ENCODE data around the gene DUOX1. TPM values are rescaled to one million over a fixed set of nuclear protein-coding genes. Genes with fewer than 3 reads are reported as not detected.
"Not testable (repeated sequence)": the region's sequence is repeated elsewhere in the genome, so short reads cannot be mapped to it uniquely, and the experiment has no call there.

Gene DUOX1
- total and polyA plus RNA-seq, 4 donors: under 0.01 to 7.1 (median 1.7) TPM

- no peaks in the 10 kb centered on the region for H3K36me3 ChIP-seq (ENCODE audit: control insufficient read depth, insufficient read depth, low read length)
- H3K27me3 ChIP-seq (ENCODE audit: control insufficient read depth, insufficient read depth, low read length): peaks cover 2% of the 10 kb centered on the region
- no peak overlapping the region for H3K27ac ChIP-seq (ENCODE audit: low read depth, low read length)
- no peaks in the 10 kb centered on the region for H3K9me3 ChIP-seq (ENCODE audit: control insufficient read depth, insufficient read depth, low read length)
- H3K4me3 ChIP-seq (ENCODE audit: low read depth, low read length): no peak overlapping the region
- no peak for DNase-seq (ENCODE audit: low read depth in 4 of 6, low spot score in 6 of 6)
- no peaks in the 10 kb centered on the region for H3K4me1 ChIP-seq (ENCODE audit: control insufficient read depth, insufficient read depth, low read length)
- 90% methylated on average over 6 of the region's 6 CpGs for WGBS (ENCODE audit: insufficient coverage)
Observed at GRCh38 chr15:45102226-45102625, 27.6 kb upstream of the DUOX1 start.

DNA sequence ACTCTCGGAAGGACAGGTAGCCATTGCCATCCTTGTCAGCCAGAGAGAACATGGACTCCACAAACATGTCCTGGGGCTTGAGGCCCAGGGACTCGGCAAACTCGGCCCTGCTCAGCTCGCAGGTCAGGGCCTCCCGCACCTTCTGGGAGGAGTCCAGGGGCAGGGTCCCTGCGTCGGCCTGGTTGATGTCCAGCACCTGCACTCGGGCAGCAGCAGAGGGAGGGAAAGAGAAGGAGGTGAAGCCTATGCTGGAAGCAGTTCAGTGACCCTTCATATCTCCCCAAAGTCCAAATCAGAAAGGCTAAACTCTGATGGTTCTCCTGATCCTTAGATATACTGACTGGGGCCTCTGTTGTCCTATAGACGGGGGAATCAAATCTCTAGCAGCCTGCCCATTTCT lies 25.6 kb upstream of the DUOX1 start:
- not testable (repeated sequence) for H3K4me3 ChIP-seq (ENCODE audit: low read depth, low read length); H3K36me3 ChIP-seq (ENCODE audit: control insufficient read depth, insufficient read depth, low read length); DNase-seq (ENCODE audit: low read depth in 4 of 6, low spot score in 6 of 6); H3K27ac ChIP-seq (ENCODE audit: low read depth, low read length); H3K27me3 ChIP-seq (ENCODE audit: control insufficient read depth, insufficient read depth, low read length); H3K9me3 ChIP-seq (ENCODE audit: control insufficient read depth, insufficient read depth, low read length); H3K4me1 ChIP-seq (ENCODE audit: control insufficient read depth, insufficient read depth, low read length)
- 86% methylated on average over 5 of the region's 9 CpGs for WGBS (ENCODE audit: insufficient coverage)

DNA sequence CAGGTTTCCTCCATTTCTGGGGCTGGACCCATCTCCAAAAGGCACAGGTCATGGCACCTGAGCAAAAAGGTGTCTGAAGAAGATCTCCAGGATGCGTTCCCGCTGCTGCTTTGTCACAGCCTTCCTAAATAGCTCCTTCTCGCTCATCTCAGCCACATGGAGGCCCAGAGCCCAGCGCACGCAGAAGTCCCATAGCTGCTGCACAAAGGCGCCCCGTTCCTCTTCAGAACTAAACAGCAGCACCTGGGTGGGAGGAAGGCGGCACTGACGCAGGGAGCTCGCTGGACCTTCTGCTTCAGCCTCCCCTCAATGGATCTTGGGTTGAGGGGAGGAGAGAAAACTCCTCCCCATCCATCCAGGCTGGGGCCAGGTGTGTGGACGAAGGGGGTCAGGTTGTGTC lies 24.2 kb upstream of the DUOX1 start:
- H3K4me1 ChIP-seq (ENCODE audit: control insufficient read depth, insufficient read depth, low read length): no peaks in the 10 kb centered on the region
- peaks cover 24% of the 10 kb centered on the region for H3K27me3 ChIP-seq (ENCODE audit: control insufficient read depth, insufficient read depth, low read length)
- no peak for DNase-seq (ENCODE audit: low read depth in 4 of 6, low spot score in 6 of 6)
- no peak overlapping the region for H3K27ac ChIP-seq (ENCODE audit: low read depth, low read length)
- H3K4me3 ChIP-seq (ENCODE audit: low read depth, low read length): no peak overlapping the region
- H3K36me3 ChIP-seq (ENCODE audit: control insufficient read depth, insufficient read depth, low read length): no peaks in the 10 kb centered on the region
- WGBS (ENCODE audit: insufficient coverage): 95% methylated on average over 5 of the region's 11 CpGs
- no peaks in the 10 kb centered on the region for H3K9me3 ChIP-seq (ENCODE audit: control insufficient read depth, insufficient read depth, low read length)

DNA sequence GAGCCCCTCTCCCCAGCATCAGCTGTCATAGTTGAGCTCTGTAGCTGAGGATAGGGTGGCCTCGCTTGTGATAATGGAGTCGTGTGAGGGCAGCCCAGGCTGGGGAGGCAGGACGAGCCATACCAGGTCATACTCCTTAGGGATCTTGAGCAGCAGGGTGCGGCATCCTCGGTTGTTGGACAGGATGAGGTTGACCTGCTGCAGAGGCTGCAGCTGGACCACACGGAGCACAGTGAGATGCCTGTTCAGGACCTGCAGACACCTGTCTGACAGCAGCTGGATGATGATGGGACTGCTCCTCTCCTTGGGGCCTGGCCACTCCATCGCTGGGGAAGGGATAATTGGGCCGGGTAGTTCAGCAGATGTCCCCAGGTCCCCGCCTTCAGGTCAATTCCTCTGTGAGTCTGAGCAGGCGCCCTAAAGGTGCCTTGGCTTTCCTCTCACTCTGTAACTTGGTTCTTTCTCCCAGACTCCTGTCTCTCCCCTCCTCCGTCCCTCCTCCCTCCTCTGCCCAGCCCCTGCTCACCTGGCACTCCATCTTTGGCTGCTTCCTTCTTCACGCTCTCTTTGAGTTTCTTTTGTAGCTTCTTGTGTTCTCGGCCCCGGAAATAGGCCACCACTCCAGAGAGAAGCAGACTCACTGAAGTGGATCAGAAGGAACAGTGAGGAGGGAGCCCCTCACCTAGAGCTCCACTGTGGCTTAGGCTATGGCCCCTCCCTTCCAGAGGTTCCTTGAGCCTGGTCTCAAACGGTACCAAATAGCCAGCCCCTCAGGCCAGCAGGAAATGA lies 23.6 kb upstream of the DUOX1 start:
- Histone ChIP-seq H3K4me3 (ENCODE audit: low read depth, low read length) (no peak overlapping the region), H3K27ac (ENCODE audit: low read depth, low read length) (no peak overlapping the region), H3K4me1 (ENCODE audit: control insufficient read depth, insufficient read depth, low read length) (no peaks in the 10 kb centered on the region), H3K9me3 (ENCODE audit: control insufficient read depth, insufficient read depth, low read length) (no peaks in the 10 kb centered on the region), H3K36me3 (ENCODE audit: control insufficient read depth, insufficient read depth, low read length) (no peaks in the 10 kb centered on the region), H3K27me3 (ENCODE audit: control insufficient read depth, insufficient read depth, low read length) (peaks cover 27% of the 10 kb centered on the region)
- no peak for DNase-seq (ENCODE audit: low read depth in 4 of 6, low spot score in 6 of 6)
- WGBS (ENCODE audit: insufficient coverage): 71% methylated on average over 12 of the region's 15 CpGs

- Histone ChIP-seq H3K27ac (ENCODE audit: low read depth, low read length) (no peak overlapping the region), H3K9me3 (ENCODE audit: control insufficient read depth, insufficient read depth, low read length) (no peaks in the 10 kb centered on the region), H3K4me1 (ENCODE audit: control insufficient read depth, insufficient read depth, low read length) (peaks cover 16% of the 10 kb centered on the region), H3K4me3 (ENCODE audit: low read depth, low read length) (no peak overlapping the region), H3K36me3 (ENCODE audit: control insufficient read depth, insufficient read depth, low read length) (no peaks in the 10 kb centered on the region), H3K27me3 (ENCODE audit: control insufficient read depth, insufficient read depth, low read length) (peaks cover 43% of the 10 kb centered on the region)
- 90% methylated on average over 10 of the region's 10 CpGs for WGBS (ENCODE audit: insufficient coverage)
- DNase-seq (ENCODE audit: low read depth in 4 of 6, low spot score in 6 of 6): no peak
Observed at GRCh38 chr15:45107941-45108630, 21.7 kb upstream of the DUOX1 start.

DNA sequence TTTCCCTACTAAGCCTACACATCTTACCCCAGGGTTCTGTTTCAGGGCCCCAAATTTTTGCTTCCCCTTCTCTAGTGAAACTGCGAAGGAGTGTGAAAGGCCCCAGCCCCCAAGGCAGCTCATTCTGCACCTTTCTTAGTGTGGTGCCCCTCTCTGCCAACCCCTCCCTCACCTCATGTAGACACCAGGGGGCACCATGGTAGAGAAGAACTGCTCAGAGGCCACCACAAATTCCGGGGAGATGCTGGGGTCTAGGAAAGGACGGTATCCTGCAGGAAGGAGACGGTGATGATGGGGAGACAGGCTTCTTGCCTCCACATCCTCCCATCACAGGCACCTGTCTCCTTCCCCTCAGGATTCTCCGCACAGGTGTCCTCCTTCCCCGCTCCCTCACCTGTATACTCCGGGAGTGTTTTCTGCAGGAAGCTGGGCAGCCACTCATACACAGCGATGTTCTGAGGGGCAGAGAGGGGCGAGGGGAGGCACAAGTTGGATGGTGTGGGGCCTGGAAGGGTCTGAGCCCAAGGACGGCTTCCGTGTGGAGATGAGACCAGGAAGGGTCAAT lies 19.5 kb upstream of the DUOX1 start:
- no peaks in the 10 kb centered on the region for H3K36me3 ChIP-seq (ENCODE audit: control insufficient read depth, insufficient read depth, low read length)
- peaks cover 30% of the 10 kb centered on the region for H3K4me1 ChIP-seq (ENCODE audit: control insufficient read depth, insufficient read depth, low read length)
- WGBS (ENCODE audit: insufficient coverage): 41% methylated on average over 5 of the region's 11 CpGs
- H3K9me3 ChIP-seq (ENCODE audit: control insufficient read depth, insufficient read depth, low read length): no peaks in the 10 kb centered on the region
- DNase-seq (ENCODE audit: low read depth in 4 of 6, low spot score in 6 of 6): peak in 1 of 6 donors; percentile 25
- H3K4me3 ChIP-seq (ENCODE audit: low read depth, low read length): no peak overlapping the region
- H3K27me3 ChIP-seq (ENCODE audit: control insufficient read depth, insufficient read depth, low read length): peaks cover 65% of the 10 kb centered on the region
- no peak overlapping the region for H3K27ac ChIP-seq (ENCODE audit: low read depth, low read length)

- no peak overlapping the region for H3K27ac ChIP-seq (ENCODE audit: low read depth, low read length)
- DNase-seq (ENCODE audit: low read depth in 4 of 6, low spot score in 6 of 6): no peak
- no peaks in the 10 kb centered on the region for H3K36me3 ChIP-seq (ENCODE audit: control insufficient read depth, insufficient read depth, low read length)
- WGBS (ENCODE audit: insufficient coverage): 2% methylated on average over 68 of the region's 71 CpGs
- no peaks in the 10 kb centered on the region for H3K9me3 ChIP-seq (ENCODE audit: control insufficient read depth, insufficient read depth, low read length)
- no peak overlapping the region for H3K4me3 ChIP-seq (ENCODE audit: low read depth, low read length)
- peaks cover 78% of the 10 kb centered on the region for H3K27me3 ChIP-seq (ENCODE audit: control insufficient read depth, insufficient read depth, low read length)
- peaks cover 36% of the 10 kb centered on the region for H3K4me1 ChIP-seq (ENCODE audit: control insufficient read depth, insufficient read depth, low read length)
Observed at GRCh38 chr15:45111390-45112142, 18.2 kb upstream of the DUOX1 start.

DNA sequence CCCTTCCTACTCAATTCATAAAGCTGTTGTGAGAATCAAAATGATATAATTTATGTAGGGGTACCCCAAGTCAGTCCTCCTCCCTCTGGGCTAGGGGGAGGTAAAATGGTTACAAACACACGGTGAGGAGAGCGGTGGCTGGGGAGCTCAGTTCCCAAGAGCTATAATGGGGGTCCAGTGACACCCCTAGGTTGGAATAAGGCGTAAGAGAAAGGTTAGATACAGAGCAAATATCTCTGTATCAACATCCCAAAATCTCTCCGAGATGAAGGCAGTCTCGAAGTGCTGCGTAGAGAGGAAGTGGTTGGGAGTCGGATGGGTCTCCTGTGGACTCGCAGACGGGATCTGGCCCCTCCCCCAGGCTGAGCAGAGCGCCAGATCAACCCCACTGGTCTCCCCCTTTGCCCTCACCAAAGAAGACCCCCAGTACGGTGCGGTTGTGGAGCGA lies 17.6 kb upstream of the DUOX1 start:
- Histone ChIP-seq H3K4me1 (ENCODE audit: control insufficient read depth, insufficient read depth, low read length) (peaks cover 42% of the 10 kb centered on the region), H3K27me3 (ENCODE audit: control insufficient read depth, insufficient read depth, low read length) (peaks cover 84% of the 10 kb centered on the region), H3K9me3 (ENCODE audit: control insufficient read depth, insufficient read depth, low read length) (no peaks in the 10 kb centered on the region), H3K4me3 (ENCODE audit: low read depth, low read length) (no peak overlapping the region), H3K27ac (ENCODE audit: low read depth, low read length) (no peak overlapping the region), H3K36me3 (ENCODE audit: control insufficient read depth, insufficient read depth, low read length) (no peaks in the 10 kb centered on the region)
- DNase-seq (ENCODE audit: low read depth in 4 of 6, low spot score in 6 of 6): no peak
- WGBS (ENCODE audit: insufficient coverage): 0% methylated on average over 8 of the region's 13 CpGs

DNA sequence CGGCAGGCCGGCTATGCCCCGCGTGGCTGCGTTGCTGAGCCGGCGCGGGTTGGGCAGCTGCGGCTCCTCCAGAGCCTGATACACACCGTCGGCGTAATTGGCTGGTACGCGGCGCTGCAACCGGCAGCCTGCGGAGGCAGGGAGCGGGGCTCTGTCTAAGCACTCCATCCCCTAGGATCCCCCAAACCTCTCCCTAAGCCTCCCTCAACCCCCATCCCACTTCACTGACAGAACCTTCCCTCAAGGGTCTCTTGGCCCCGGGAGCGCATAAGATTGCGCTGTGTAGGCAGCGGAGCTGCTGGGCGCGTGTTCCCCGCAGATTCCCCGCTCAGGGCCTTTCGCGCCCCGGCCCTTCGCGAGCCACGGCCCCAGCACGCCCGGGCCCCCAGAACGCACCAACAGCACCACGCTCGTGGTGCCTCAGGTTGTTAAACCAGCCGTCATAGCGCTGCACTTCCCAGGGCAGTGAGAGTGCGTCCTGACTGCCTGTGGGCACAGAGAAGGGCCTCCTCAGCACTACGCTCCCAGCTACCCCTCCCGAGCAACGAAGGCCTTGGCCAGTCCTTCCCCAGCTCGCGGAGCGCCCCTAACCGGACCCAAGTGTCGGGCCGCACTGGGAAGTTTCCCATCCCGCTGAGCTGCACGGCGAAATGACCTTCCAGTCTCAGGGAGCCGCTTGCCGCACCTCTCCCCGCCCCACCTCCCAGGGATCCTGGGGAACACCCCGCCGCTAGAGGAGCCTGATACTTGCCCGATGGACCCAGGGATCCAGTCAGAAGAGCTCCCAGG lies 17.0 kb upstream of the DUOX1 start:
- peak in 2 of 6 donors; percentile 40 to 56 for DNase-seq (ENCODE audit: low read depth in 4 of 6, low spot score in 6 of 6)
- under 1% methylated on average over 53 of the region's 58 CpGs for WGBS (ENCODE audit: insufficient coverage)
- no peak overlapping the region for H3K4me3 ChIP-seq (ENCODE audit: low read depth, low read length)

More for the DNA sequence above, 17.0 kb upstream of the DUOX1 start:
- Histone ChIP-seq H3K27me3 (ENCODE audit: control insufficient read depth, insufficient read depth, low read length) (peaks cover 90% of the 10 kb centered on the region), H3K27ac (ENCODE audit: low read depth, low read length) (no peak overlapping the region), H3K4me1 (ENCODE audit: control insufficient read depth, insufficient read depth, low read length) (peaks cover 48% of the 10 kb centered on the region), H3K36me3 (ENCODE audit: control insufficient read depth, insufficient read depth, low read length) (no peaks in the 10 kb centered on the region), H3K9me3 (ENCODE audit: control insufficient read depth, insufficient read depth, low read length) (no peaks in the 10 kb centered on the region)
